AG04450 (cell line): ENCODE measurements around the gene LTBP4. TPM values are rescaled to one million over a fixed set of nuclear protein-coding genes. Genes with fewer than 3 reads are reported as not detected.

Experiments
- CTCF ChIA-PET: fragments of 300-600, 350-600 bp; formaldehyde crosslinking; extraction: SDS; loops from one replicate; lab custom pipeline; 2022; ENCODE audit warnings: antibody characterized with exemption, inconsistent platforms; lab: Charles Lee
- POLR2A ChIA-PET: fragments of 350-600 bp; formaldehyde crosslinking; extraction: SDS; loops from one replicate; lab custom pipeline; 2021; ENCODE audit warnings: antibody characterized with exemption, inconsistent platforms; lab: Yijun Ruan, JAX
- DNase-seq: peaks from one replicate; pipeline ENCODE4 v3.0.0-alpha.2; 2011; ENCODE audit warnings: low read depth, low spot score
- H3K27ac ChIP-seq: one replicate; pipeline ENCODE4 v1.5.1; 2012; ENCODE audit warnings: low read depth, low read length, control low read depth
- H3K27me3 ChIP-seq: one replicate; pipeline ENCODE4 v1.6.0; 2012; ENCODE audit warnings: low read length; ENCODE audit not compliant: control insufficient read depth, insufficient read depth
- H3K4me3 ChIP-seq: 2 replicates; pipeline ENCODE4 v1.5.1; 2011; ENCODE audit warnings: mild to moderate bottlenecking, low read depth, low read length, control low read depth
- H3K9me3 ChIP-seq: 2 replicates; pipeline ENCODE4 v1.5.1; 2012; ENCODE audit warnings: low read length; ENCODE audit not compliant: control insufficient read depth, insufficient read depth
- polyA plus RNA-seq: library from polyadenylated mRNA; depleted of rRNA; stranded (reverse); fragments of >200 nt; gene quantifications from 2 replicates; pipeline ENCODE4 v1.2.3, GENCODE V29; 2011
- TF ChIP-seq, protein P1 (sequence below): IDR thresholded peaks from 2 replicates; pipeline ENCODE4 v1.5.1; 2011; ENCODE audit warnings: low read depth, low read length, control low read depth, inconsistent platforms

The LTBP4 gene
- polyA plus RNA-seq, 1 experiment = 41.3 TPM

DNA sequence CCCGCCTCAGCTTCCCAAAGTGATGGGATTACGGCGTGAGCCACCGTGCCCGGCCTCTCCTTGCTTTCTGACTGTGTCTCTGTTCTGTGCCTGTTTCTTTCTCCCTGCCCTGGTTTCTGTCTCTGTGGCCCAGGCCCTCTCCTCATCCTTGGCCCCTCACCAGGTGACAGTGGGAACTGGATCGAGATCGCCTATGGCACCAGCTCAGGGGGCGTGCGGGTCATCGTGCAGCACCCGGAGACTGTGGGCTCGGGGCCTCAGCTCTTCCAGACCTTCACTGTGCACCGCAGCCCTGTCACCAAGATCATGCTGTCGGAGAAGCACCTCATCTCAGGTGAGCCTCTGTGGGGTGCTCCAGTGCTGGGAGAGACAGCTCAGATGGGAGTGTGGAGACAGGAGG is 14.6 kb upstream of the LTBP4 start:
- Histone ChIP-seq H3K27me3 (no peaks in the 10 kb centered on the region), H3K4me3 (no peak overlapping the region), H3K27ac (no peak overlapping the region), H3K9me3 (no peaks in the 10 kb centered on the region; the same call in none of the 2 replicates)
- ChIA-PET POLR2A (interaction anchor here (1.6 kb wide), 1 partner anchor 16 kb away, joined by 8 read pairs; no protein-coding TSS in a partner anchor), CTCF (interaction anchor here (0.7 to 0.8 kb wide), 3 partner anchors 16 to 1710 kb away, joined by 3 to 4 read pairs (median 3); no protein-coding TSS in a partner anchor)
- DNase-seq = no peak
- TF ChIP-seq, protein P1, sequence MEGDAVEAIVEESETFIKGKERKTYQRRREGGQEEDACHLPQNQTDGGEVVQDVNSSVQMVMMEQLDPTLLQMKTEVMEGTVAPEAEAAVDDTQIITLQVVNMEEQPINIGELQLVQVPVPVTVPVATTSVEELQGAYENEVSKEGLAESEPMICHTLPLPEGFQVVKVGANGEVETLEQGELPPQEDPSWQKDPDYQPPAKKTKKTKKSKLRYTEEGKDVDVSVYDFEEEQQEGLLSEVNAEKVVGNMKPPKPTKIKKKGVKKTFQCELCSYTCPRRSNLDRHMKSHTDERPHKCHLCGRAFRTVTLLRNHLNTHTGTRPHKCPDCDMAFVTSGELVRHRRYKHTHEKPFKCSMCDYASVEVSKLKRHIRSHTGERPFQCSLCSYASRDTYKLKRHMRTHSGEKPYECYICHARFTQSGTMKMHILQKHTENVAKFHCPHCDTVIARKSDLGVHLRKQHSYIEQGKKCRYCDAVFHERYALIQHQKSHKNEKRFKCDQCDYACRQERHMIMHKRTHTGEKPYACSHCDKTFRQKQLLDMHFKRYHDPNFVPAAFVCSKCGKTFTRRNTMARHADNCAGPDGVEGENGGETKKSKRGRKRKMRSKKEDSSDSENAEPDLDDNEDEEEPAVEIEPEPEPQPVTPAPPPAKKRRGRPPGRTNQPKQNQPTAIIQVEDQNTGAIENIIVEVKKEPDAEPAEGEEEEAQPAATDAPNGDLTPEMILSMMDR = no peak

DNA sequence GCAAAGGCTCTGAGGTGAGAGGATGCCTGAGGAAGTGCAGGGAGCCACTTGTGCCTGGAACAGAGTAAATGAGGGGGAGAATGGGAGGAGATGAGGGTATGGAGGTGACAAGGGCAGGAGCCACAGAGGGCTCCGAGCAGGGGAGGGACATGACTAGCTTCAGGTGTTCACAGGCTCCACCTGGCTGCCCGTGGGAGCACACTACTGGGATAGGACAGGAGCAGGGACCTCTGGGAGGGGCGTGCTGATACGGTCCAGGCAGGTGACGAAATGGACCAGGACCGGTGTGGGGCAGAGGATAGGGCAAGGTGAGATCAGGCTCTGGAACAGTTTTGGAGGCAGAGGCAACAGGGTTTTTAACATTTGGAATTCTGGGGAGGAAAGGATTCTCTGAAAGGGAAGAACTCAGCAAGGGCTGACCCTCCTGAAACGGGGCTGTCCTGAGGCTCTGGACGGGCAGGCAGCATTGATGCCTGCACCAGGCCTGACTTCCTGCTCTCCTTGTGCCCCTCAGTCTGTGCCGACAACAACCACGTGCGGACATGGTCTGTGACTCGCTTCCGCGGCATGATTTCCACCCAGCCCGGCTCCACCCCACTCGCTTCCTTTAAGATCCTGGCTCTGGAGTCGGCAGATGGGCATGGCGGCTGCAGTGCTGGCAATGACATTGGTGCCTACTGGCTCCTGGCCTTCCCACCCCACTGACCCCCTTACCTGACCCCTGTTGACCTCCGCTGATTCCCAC is 12.9 kb upstream of the LTBP4 start:
- DNase-seq = no peak
- no peak overlapping the region for H3K27ac ChIP-seq

DNA sequence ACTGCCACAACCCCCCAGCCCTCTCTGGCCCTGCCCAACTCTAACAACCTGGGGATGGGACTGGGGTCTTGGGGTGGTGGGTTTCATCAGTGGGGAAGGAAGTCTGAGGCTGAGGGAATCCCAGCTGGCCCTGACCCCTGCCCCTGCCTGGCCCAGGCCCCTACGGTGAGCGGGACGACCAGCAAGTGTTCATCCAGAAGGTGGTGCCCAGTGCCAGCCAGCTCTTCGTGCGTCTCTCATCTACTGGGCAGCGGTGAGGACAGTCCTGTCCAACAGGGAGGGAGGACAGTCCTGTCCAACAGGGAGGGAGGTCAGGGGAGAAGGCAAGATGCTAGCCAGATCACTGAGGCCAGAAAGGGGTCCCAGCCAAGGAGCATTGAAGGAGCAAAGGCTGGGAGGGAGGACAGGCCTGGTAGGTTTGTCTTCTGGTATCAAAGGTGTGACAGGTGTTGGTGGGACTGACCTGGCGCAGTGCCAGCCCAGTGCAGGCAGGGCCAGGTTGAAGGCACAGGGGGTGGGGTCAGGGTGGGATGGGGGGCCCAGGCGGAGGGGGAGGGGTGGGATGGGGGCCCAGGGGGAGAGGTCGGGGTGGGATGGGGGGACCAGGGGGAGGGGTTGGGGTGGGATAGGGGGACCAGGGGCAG is 12.1 kb upstream of the LTBP4 start:
- TF ChIP-seq, protein P1 = no peak
- DNase-seq = no peak
- Histone ChIP-seq H3K4me3 (no peak overlapping the region), H3K27me3 (no peaks in the 10 kb centered on the region), H3K9me3 (no peaks in the 10 kb centered on the region; the same call in none of the 2 replicates), H3K27ac (no peak overlapping the region)
- ChIA-PET POLR2A (interaction anchor here (1.1 kb wide), 1 partner anchor 18 kb away, joined by 3 read pairs; no protein-coding TSS in a partner anchor), CTCF (no interaction called here)

More for the DNA sequence above, 12.9 kb upstream of the LTBP4 start:
- H3K9me3 ChIP-seq = no peaks in the 10 kb centered on the region; the same call in none of the 2 replicates
- POLR2A ChIA-PET = no interaction called here
- no peaks in the 10 kb centered on the region for H3K27me3 ChIP-seq
- CTCF ChIA-PET = no interaction called here
- no peak overlapping the region for H3K4me3 ChIP-seq
- TF ChIP-seq, protein P1 = no peak

DNA sequence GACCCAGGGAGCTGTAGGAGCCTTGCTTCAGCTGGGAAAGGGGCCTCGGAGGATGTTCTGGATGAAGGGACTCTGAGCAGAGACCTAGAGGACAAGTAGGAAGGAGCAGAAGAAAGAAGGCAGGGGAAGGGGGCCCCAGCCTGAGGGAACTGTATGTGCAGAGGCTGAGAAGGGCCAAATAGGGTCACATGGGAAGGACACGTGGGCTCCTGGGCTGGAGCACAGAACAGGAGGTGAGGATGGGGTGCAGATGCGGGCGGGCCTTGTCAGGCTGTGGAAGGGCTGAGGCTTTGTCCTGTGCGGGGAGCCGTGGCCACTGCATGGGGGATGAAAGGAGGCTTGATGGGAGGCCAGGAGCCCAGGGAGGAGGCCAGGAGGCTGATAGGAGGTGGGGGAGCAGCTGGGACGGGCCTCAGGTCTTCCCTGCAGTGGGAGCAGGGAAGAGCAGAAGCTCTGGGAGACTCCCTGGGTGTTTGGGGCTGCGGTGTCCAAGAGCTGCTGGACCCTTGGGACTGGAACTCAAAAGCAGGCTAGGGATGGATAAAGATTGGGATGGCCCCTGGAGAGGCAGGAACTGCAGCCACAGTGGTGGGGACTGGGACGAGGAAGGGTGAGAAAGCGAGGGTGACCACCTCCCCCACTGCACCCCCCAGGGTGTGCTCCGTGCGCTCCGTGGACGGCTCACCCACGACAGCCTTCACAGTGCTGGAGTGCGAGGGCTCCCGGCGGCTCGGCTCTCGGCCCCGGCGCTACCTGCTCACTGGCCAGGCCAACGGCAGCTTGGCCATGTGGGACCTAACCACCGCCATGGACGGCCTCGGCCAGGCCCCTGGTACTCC is 11.4 kb upstream of the LTBP4 start:
- Histone ChIP-seq H3K9me3 (no peaks in the 10 kb centered on the region; the same call in none of the 2 replicates), H3K4me3 (no peak overlapping the region), H3K27ac (no peak overlapping the region), H3K27me3 (no peaks in the 10 kb centered on the region)
- TF ChIP-seq, protein P1 = no peak
- ChIA-PET CTCF (no interaction called here), POLR2A (interaction anchor here (1.1 kb wide), 1 partner anchor 19 kb away, joined by 3 read pairs; no protein-coding TSS in a partner anchor)
- no peak for DNase-seq
